ENCODE measurements around the gene TSSK6. TPM values are rescaled to one million over a fixed set of nuclear protein-coding genes. Genes with fewer than 3 reads are reported as not detected.

Gene TSSK6
- total and polyA plus RNA-seq, 10 of the 15 experiments (the other 5 are each of a cell fraction or from before 2014, with no cell fraction given): 0.06 to 3.6 (median 0.98) TPM; not detected in 2

DNA sequence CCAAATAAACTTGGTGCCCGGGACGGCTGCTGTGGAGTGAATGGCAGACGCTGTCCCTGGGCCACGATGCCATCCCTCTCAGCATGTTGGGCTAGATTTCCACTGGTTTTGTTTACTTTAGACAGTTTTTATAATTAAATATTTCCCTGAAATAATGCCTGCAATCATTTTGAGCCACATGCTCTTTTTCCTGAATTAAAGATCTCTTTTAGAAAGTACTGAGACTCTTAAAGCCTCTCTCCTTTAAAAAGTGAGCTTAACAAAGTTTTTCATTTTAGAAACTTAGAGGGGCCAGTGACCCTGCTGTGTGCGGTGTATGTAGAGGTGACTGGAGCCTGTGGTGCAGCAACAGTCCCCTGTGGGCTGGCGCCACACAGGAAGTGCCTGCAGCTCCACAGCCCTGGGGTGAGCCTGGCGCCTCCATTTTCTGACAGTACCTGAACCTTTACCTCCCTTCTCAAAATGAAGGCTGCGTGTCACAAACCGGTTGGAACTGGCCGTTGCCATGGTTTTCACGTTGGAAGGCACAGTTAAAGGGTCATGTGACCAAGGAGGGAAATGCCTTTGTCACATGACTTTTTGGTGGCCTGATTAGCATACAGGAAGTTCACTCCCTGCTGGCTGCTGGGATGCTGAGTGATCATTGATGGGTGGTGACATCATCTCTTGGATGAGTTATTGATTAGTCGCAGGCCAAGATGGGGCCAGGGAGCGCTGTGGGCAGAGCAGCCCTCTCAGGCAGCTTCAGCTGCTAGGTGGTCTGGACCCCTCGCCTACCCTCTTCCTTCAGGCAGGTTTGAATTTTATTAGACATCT lies 26.3 kb downstream of the TSSK6 start (continued):
- TF ChIP-seq, protein P1, sequence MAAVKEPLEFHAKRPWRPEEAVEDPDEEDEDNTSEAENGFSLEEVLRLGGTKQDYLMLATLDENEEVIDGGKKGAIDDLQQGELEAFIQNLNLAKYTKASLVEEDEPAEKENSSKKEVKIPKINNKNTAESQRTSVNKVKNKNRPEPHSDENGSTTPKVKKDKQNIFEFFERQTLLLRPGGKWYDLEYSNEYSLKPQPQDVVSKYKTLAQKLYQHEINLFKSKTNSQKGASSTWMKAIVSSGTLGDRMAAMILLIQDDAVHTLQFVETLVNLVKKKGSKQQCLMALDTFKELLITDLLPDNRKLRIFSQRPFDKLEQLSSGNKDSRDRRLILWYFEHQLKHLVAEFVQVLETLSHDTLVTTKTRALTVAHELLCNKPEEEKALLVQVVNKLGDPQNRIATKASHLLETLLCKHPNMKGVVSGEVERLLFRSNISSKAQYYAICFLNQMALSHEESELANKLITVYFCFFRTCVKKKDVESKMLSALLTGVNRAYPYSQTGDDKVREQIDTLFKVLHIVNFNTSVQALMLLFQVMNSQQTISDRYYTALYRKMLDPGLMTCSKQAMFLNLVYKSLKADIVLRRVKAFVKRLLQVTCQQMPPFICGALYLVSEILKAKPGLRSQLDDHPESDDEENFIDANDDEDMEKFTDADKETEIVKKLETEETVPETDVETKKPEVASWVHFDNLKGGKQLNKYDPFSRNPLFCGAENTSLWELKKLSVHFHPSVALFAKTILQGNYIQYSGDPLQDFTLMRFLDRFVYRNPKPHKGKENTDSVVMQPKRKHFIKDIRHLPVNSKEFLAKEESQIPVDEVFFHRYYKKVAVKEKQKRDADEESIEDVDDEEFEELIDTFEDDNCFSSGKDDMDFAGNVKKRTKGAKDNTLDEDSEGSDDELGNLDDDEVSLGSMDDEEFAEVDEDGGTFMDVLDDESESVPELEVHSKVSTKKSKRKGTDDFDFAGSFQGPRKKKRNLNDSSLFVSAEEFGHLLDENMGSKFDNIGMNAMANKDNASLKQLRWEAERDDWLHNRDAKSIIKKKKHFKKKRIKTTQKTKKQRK (IDR thresholded peaks at IDR 0.05; ENCODE audit: low read depth, low read length): no peak
- TF ChIP-seq HDAC2 (IDR thresholded peaks at IDR 0.05) (no peak), ZNF217 (IDR thresholded peaks at IDR 0.05) (no peak), HDAC6 (IDR thresholded peaks at IDR 0.05; ENCODE audit: unreplicated experiment) (no peak), LARP7 (IDR thresholded peaks at IDR 0.05) (no peak), SMC3 (IDR thresholded peaks at IDR 0.05; ENCODE audit: borderline replicate concordance, low read length) (no peak), SREBF1 (IDR thresholded peaks at IDR 0.05; ENCODE audit: low read length) (no peak), NR2C1 (IDR thresholded peaks at IDR 0.05) (peak; percentile 67; the same call in 1 of the 2 replicates), NR2C2 (IDR thresholded peaks at IDR 0.05; ENCODE audit: borderline replicate concordance, control insufficient read depth, insufficient read length, low read depth) (no peak), SMAD5 (IDR thresholded peaks at IDR 0.05; ENCODE audit: low read depth) (no peak), SMARCA5 (IDR thresholded peaks at IDR 0.05) (no peak), TBL1XR1 (IDR thresholded peaks at IDR 0.05; ENCODE audit: low read depth, low read length) (no peak), FOXK2 (IDR thresholded peaks at IDR 0.05) (no peak)
- TF ChIP-seq, protein P2, sequence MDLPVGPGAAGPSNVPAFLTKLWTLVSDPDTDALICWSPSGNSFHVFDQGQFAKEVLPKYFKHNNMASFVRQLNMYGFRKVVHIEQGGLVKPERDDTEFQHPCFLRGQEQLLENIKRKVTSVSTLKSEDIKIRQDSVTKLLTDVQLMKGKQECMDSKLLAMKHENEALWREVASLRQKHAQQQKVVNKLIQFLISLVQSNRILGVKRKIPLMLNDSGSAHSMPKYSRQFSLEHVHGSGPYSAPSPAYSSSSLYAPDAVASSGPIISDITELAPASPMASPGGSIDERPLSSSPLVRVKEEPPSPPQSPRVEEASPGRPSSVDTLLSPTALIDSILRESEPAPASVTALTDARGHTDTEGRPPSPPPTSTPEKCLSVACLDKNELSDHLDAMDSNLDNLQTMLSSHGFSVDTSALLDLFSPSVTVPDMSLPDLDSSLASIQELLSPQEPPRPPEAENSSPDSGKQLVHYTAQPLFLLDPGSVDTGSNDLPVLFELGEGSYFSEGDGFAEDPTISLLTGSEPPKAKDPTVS (IDR thresholded peaks at IDR 0.05; ENCODE audit: low read depth, low read length): no peak
- TF ChIP-seq, protein P3, sequence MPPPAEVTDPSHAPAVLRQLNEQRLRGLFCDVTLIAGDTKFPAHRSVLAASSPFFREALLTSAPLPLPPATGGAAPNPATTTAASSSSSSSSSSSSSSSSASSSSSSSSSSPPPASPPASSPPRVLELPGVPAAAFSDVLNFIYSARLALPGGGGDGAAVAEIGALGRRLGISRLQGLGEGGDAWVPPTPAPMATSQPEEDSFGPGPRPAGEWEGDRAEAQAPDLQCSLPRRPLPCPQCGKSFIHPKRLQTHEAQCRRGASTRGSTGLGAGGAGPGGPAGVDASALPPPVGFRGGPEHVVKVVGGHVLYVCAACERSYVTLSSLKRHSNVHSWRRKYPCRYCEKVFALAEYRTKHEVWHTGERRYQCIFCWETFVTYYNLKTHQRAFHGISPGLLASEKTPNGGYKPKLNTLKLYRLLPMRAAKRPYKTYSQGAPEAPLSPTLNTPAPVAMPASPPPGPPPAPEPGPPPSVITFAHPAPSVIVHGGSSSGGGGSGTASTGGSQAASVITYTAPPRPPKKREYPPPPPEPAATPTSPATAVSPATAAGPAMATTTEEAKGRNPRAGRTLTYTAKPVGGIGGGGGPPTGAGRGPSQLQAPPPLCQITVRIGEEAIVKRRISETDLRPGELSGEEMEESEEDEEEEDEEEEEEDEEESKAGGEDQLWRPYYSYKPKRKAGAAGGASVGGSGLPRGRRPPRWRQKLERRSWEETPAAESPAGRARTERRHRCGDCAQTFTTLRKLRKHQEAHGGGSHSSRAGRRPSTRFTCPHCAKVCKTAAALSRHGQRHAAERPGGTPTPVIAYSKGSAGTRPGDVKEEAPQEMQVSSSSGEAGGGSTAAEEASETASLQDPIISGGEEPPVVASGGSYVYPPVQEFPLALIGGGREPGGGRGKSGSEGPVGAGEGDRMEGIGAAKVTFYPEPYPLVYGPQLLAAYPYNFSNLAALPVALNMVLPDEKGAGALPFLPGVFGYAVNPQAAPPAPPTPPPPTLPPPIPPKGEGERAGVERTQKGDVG (CRISPR knock-in tag; IDR thresholded peaks at IDR 0.05): no peak
- TF ChIP-seq, protein P4, sequence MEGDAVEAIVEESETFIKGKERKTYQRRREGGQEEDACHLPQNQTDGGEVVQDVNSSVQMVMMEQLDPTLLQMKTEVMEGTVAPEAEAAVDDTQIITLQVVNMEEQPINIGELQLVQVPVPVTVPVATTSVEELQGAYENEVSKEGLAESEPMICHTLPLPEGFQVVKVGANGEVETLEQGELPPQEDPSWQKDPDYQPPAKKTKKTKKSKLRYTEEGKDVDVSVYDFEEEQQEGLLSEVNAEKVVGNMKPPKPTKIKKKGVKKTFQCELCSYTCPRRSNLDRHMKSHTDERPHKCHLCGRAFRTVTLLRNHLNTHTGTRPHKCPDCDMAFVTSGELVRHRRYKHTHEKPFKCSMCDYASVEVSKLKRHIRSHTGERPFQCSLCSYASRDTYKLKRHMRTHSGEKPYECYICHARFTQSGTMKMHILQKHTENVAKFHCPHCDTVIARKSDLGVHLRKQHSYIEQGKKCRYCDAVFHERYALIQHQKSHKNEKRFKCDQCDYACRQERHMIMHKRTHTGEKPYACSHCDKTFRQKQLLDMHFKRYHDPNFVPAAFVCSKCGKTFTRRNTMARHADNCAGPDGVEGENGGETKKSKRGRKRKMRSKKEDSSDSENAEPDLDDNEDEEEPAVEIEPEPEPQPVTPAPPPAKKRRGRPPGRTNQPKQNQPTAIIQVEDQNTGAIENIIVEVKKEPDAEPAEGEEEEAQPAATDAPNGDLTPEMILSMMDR (IDR thresholded peaks at IDR 0.05 in 2 of 3, conservative IDR thresholded peaks at IDR 0.05 in 1 of 3; ENCODE audit: control insufficient read depth in 2 of 3, extremely low read depth in 1 of 3, insufficient read depth in 1 of 3, low read depth in 3 of 3, low read length in 3 of 3): no peak

Measured in GM12878 (cell line).